Parathyroid adenoma (tissue), 2 donors: ENCODE results near the gene STX2.

Experiments used
- H2AFZ ChIP-seq: fragments of 300-600 bp; sonication (generic); one replicate; pipeline ENCODE4 v1.7.0; 2017; ENCODE audit warnings: antibody characterized with exemption, mild to moderate bottlenecking
- H3K27ac ChIP-seq: fragments of 300-600 bp; sonication (generic); one replicate; pipeline ENCODE4 v1.7.0; 2017
- H3K27me3 ChIP-seq: fragments of 300-600 bp; sonication (generic); one replicate; pipeline ENCODE4 v1.7.0; 2017; ENCODE audit warnings: low read length; ENCODE audit not compliant: control insufficient read depth, insufficient read depth
- H3K36me3 ChIP-seq: fragments of 300-600 bp; sonication (generic); one replicate; pipeline ENCODE4 v1.7.0; 2017; ENCODE audit warnings: low read length; ENCODE audit not compliant: control insufficient read depth, insufficient read depth
- H3K4me1 ChIP-seq: fragments of 300-600 bp; sonication (generic); one replicate; pipeline ENCODE4 v1.7.0; 2017; ENCODE audit warnings: control low read depth
- H3K4me2 ChIP-seq: fragments of 300-600 bp; sonication (generic); one replicate; pipeline ENCODE4 v1.7.0; 2017; ENCODE audit warnings: low read length
- H3K4me3 ChIP-seq: fragments of 300-600 bp; sonication (generic); one replicate; pipeline ENCODE4 v1.7.0; 2017; ENCODE audit warnings: low read depth, low read length
- H3K79me2 ChIP-seq: fragments of 300-600 bp; sonication (generic); one replicate; pipeline ENCODE4 v1.7.0; 2017; ENCODE audit warnings: control low read depth
- H3K9ac ChIP-seq: fragments of 300-600 bp; sonication (generic); one replicate; pipeline ENCODE4 v1.7.0; 2017; ENCODE audit warnings: mild to moderate bottlenecking
- H3K9me3 ChIP-seq: fragments of 300-600 bp; sonication (generic); one replicate; pipeline ENCODE4 v1.7.0; 2017; ENCODE audit warnings: low read length; ENCODE audit not compliant: control insufficient read depth
- TF ChIP-seq, protein P1 (sequence below): fragments of 300-600 bp; sonication (generic); IDR thresholded peaks from one replicate; pipeline ENCODE4 v1.7.0; 2017; ENCODE audit warnings: antibody characterized with exemption, mild to moderate bottlenecking
- donor health status: primary hyperparathyroidism.

The STX2 gene

DNA sequence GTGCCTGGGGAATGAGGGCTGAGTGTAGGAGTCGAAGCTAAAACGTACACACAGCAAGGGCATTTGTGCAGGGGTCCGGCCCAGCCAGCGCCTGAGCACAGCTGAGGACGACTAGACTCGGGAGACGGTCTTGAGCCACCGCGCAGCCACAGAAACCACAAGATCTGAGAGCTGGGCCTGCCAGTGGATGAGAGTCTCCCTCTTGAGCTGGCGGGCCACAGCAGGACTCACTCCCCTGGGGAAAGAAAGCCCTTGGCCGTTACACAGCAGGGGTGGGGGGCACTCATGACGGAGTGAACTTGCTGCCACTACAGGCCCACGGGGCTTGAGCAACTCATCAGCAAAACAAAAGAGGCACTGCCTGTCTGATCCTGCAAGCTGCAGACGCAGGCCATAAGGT lies 23.0 kb downstream of the STX2 start:
- Histone ChIP-seq H3K36me3 (no peaks in the 10 kb centered on the region), H3K27ac (no peak overlapping the region), H3K4me1 (no peaks in the 10 kb centered on the region), H3K9me3 (no peaks in the 10 kb centered on the region), H3K9ac (no peak overlapping the region), H2AFZ (no peak overlapping the region), H3K4me2 (no peak overlapping the region), H3K79me2 (peaks cover 5% of the 10 kb centered on the region), H3K27me3 (no peaks in the 10 kb centered on the region), H3K4me3 (no peak overlapping the region)
- TF ChIP-seq, protein P1, sequence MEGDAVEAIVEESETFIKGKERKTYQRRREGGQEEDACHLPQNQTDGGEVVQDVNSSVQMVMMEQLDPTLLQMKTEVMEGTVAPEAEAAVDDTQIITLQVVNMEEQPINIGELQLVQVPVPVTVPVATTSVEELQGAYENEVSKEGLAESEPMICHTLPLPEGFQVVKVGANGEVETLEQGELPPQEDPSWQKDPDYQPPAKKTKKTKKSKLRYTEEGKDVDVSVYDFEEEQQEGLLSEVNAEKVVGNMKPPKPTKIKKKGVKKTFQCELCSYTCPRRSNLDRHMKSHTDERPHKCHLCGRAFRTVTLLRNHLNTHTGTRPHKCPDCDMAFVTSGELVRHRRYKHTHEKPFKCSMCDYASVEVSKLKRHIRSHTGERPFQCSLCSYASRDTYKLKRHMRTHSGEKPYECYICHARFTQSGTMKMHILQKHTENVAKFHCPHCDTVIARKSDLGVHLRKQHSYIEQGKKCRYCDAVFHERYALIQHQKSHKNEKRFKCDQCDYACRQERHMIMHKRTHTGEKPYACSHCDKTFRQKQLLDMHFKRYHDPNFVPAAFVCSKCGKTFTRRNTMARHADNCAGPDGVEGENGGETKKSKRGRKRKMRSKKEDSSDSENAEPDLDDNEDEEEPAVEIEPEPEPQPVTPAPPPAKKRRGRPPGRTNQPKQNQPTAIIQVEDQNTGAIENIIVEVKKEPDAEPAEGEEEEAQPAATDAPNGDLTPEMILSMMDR, result no peak

DNA sequence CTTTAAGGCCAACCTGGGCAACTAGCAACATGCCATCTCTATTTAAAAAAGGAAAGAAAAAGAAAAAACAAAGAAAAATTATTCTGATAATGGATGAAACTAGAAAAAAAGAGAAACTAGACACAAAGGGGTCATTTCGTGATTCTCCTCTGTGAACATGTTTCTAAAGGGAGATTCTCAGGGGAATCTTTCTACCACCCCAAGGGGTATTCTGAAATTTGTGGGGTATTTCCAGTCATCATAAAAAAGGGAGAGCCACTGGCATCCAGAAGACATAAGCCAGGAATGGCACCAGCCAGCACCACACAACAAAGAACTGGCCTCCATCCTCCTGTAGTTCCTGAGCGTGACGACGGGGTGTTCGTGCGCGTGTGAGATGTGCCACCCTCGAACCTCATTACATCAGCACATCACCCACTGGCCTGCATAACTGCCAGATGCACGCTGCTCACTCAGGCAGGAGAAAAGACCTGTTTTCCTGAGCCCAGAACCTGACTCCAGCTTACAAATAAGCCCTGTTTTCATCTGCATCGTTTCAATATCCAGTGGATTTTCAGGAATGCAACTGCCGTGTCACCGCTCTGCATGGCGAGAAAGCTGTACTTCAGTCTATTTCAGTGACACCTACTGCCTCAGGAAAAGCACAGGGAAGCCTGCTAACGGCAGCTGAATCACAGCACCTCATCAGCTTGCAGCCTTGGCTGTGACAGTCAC lies 23.9 kb downstream of the STX2 start:
- TF ChIP-seq, protein P1, result no peak

DNA sequence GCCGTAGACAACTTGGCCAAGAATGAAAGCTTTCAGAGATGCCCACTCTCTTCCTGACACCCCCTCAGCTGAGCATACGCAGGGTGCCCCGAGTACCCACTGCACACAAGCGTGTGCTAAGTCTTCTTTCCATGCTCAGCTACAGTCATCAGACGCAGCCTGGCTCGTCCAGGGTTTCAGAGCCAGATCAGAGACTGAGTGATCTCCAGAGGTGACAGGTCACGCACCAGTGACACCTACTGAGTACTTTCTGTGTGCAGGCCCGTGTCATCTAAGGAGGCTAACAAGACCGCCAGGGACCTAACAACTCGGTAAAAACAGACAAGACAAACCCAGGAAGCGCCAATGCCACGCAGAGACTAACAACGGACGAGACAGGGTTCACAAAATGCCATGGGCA lies 25.1 kb downstream of the STX2 start:
- Histone ChIP-seq H3K9me3 (no peaks in the 10 kb centered on the region), H3K79me2 (peaks cover 5% of the 10 kb centered on the region), H2AFZ (no peak overlapping the region), H3K27ac (no peak overlapping the region), H3K36me3 (no peaks in the 10 kb centered on the region), H3K4me1 (no peaks in the 10 kb centered on the region), H3K4me3 (no peak overlapping the region), H3K9ac (no peak overlapping the region), H3K27me3 (no peaks in the 10 kb centered on the region), H3K4me2 (no peak overlapping the region)
- TF ChIP-seq, protein P1, result no peak

More for the DNA sequence above, 23.9 kb downstream of the STX2 start:
- no peaks in the 10 kb centered on the region for H3K27me3 ChIP-seq
- no peaks in the 10 kb centered on the region for H3K9me3 ChIP-seq
- H3K4me1 ChIP-seq, result no peaks in the 10 kb centered on the region
- no peak overlapping the region for H3K27ac ChIP-seq
- no peak overlapping the region for H3K9ac ChIP-seq
- H3K79me2 ChIP-seq, result peaks cover 5% of the 10 kb centered on the region
- no peak overlapping the region for H3K4me2 ChIP-seq
- H3K4me3 ChIP-seq, result no peak overlapping the region
- H2AFZ ChIP-seq, result no peak overlapping the region
- H3K36me3 ChIP-seq, result no peaks in the 10 kb centered on the region

DNA sequence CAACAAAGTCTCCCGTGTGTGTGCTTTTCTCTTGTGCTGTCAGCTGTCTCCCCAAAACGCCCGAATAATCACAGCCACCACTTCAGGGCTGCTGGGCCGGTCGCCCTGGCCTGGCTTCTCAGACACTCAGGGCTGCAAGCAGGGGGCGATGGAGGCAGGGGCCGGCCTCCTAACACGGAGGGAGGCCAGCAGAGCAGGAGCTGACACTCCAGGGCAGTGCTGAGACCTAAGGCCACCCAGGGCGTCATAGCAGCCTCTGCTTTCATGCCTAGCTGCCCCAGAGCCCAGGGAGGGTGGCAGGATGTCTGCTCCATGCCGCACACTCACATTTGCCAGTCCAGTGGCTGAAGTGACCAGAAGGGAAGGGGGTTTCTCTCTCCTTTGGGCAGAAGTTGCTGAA lies 25.6 kb downstream of the STX2 start:
- Histone ChIP-seq H3K9ac (no peak overlapping the region), H3K4me1 (no peaks in the 10 kb centered on the region), H3K9me3 (no peaks in the 10 kb centered on the region), H3K27me3 (no peaks in the 10 kb centered on the region), H3K36me3 (no peaks in the 10 kb centered on the region), H3K4me2 (no peak overlapping the region), H3K27ac (no peak overlapping the region), H3K79me2 (peaks cover 5% of the 10 kb centered on the region), H2AFZ (no peak overlapping the region), H3K4me3 (no peak overlapping the region)
- TF ChIP-seq, protein P1, result no peak

DNA sequence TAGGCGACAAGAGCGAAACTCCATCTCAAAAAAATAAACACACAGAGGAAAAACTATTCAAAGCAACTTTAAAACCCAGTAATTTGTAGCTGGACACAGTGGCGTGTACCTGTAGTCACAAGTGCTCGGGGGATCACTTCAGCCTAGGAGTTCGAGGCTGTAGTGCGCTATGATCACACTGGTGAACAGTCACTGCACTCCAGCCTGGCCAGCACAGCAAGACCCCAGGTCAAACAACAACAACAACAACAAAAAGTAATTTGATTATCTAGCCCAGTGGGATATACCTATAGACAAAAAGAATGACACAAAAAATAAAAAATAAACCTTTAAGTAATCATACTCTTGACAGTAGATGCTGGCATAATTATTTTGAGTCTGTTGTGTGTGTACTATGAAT lies 29.3 kb downstream of the STX2 start:
- Histone ChIP-seq H3K36me3 (no peaks in the 10 kb centered on the region), H3K9ac (no peak overlapping the region), H3K27ac (no peak overlapping the region), H3K27me3 (no peaks in the 10 kb centered on the region), H3K4me1 (no peaks in the 10 kb centered on the region), H3K79me2 (peaks cover 5% of the 10 kb centered on the region), H2AFZ (no peak overlapping the region), H3K4me3 (no peak overlapping the region), H3K4me2 (no peak overlapping the region), H3K9me3 (no peaks in the 10 kb centered on the region)
- TF ChIP-seq, protein P1, result no peak
